Keratinocyte (primary cell): ENCODE measurements around the gene BCAS3. TPM values are rescaled to one million over a fixed set of nuclear protein-coding genes. Genes with fewer than 3 reads are reported as not detected.

Experiments used
- DNase-seq: peaks from one replicate; pipeline ENCODE4 v3.0.0-alpha.2; 2011; ENCODE audit warnings: low read depth, missing footprints, low spot score
- FAIRE-seq: peaks from 2 replicates; lab custom pipeline; 2011; peaks lifted over from hg19 to GRCh38; lab: Jason Lieb, UNC
- H2AFZ ChIP-seq: 2 replicates; pipeline ENCODE4 v1.6.0; 2012; ENCODE audit warnings: low read length, control low read depth, inconsistent platforms; ENCODE audit not compliant: control insufficient read depth
- H3K27ac ChIP-seq: 2 replicates; pipeline ENCODE4 v1.5.1; 2011; ENCODE audit warnings: low read length; ENCODE audit not compliant: control insufficient read depth, insufficient read depth
- H3K27me3 ChIP-seq: 3 replicates; pipeline ENCODE4 v1.6.0; 2011; ENCODE audit warnings: low read length; ENCODE audit not compliant: control insufficient read depth, insufficient read depth; ENCODE audit errors: extremely low read depth
- H3K36me3 ChIP-seq, 2 experiments: 2 replicates in 1 of 2; 3 replicates in 1 of 2; pipeline ENCODE4 v1.5.1; 2011; ENCODE audit warnings: low read length in 2 of 2, mild to moderate bottlenecking in 1 of 2; ENCODE audit not compliant: control insufficient read depth in 2 of 2, insufficient read depth in 2 of 2; ENCODE audit errors: extremely low read depth in 1 of 2
- H3K4me1 ChIP-seq: 3 replicates; pipeline ENCODE4 v1.5.1; 2011; ENCODE audit warnings: low read length; ENCODE audit not compliant: control insufficient read depth, insufficient read depth; ENCODE audit errors: extremely low read depth
- H3K4me2 ChIP-seq: 3 replicates; pipeline ENCODE4 v1.6.0; 2011; ENCODE audit warnings: low read depth, low read length; ENCODE audit not compliant: control insufficient read depth, insufficient read depth; ENCODE audit errors: extremely low read depth
- H3K4me3 ChIP-seq, 3 experiments: fragments of 200-600 bp in 1 of 3; sonication (generic) in 1 of 3; 2 replicates in 2 of 3; 3 replicates in 1 of 3; pipeline ENCODE4 v1.5.1; 2011 to 2016; ENCODE audit warnings: low read length in 3 of 3, mild to moderate bottlenecking in 3 of 3, control low read depth in 2 of 3, inconsistent platforms in 1 of 3, low read depth in 1 of 3, mixed read lengths in 1 of 3, mixed run types in 1 of 3, moderate library complexity in 1 of 3; ENCODE audit not compliant: control insufficient read depth in 2 of 3, insufficient read depth in 2 of 3; ENCODE audit errors: extremely low read depth in 1 of 3
- H3K79me2 ChIP-seq: 2 replicates; pipeline ENCODE4 v1.6.0; 2012; ENCODE audit warnings: low read length; ENCODE audit not compliant: control insufficient read depth, insufficient read depth
- H3K9ac ChIP-seq: 3 replicates; pipeline ENCODE4 v1.6.0; 2011; ENCODE audit warnings: low read length; ENCODE audit not compliant: control insufficient read depth, insufficient read depth; ENCODE audit errors: extremely low read depth
- H3K9me1 ChIP-seq: 3 replicates; pipeline ENCODE4 v1.6.0; 2011; ENCODE audit warnings: low read length; ENCODE audit not compliant: control insufficient read depth, insufficient read depth; ENCODE audit errors: extremely low read depth
- H3K9me3 ChIP-seq: 2 replicates; pipeline ENCODE4 v1.5.1; 2012; ENCODE audit warnings: low read depth, low read length; ENCODE audit not compliant: control insufficient read depth
- H4K20me1 ChIP-seq: 3 replicates; pipeline ENCODE4 v1.6.0; 2011; ENCODE audit warnings: low read length; ENCODE audit not compliant: control insufficient read depth, insufficient read depth; ENCODE audit errors: extremely low read depth
- EZH2 ChIP-seq: IDR thresholded peaks from one replicate; pipeline ENCODE4 v1.6.1; 2012; ENCODE audit warnings: inconsistent platforms, mild to moderate bottlenecking, low read length, moderate library complexity
- dilution Hi-C: fragments of 300-500 bp; cut with MboI; formaldehyde crosslinking; loops from one replicate; pipeline ENCODE4 v1.7.0; 2020; ENCODE audit warnings: low sequenced_read_pairs; ENCODE audit not compliant: extremely low pct_ligation_motif_present
- polyA plus RNA-seq, 5 experiments: library from polyadenylated mRNA; depleted of rRNA in 3 of 5; stranded (reverse) in 3 of 5; stranded (forward) in 1 of 5; unstranded in 1 of 5; fragments of >200 nt; gene quantifications; 1 replicate in 1 of 5; 2 replicates in 3 of 5; 3 replicates in 1 of 5; pipeline versions ENCODE4 v1.2.1 to v1.2.3, GENCODE V29; 2011 to 2012; ENCODE audit warnings: missing spikeins in 2 of 5, low read depth in 1 of 5, low replicate concordance in 1 of 5
- TF ChIP-seq, protein P1 (sequence below), 3 experiments: IDR thresholded peaks in 1 of 3; conservative IDR thresholded peaks in 1 of 3; optimal IDR thresholded peaks in 1 of 3; 2 replicates in 2 of 3; 3 replicates in 1 of 3; pipeline versions ENCODE3 to v1.5.1; 2011; ENCODE audit warnings: low read length in 3 of 3, mild to moderate bottlenecking in 3 of 3, moderate library complexity in 2 of 3, control low read depth in 1 of 3, inconsistent platforms in 1 of 3; ENCODE audit not compliant: insufficient read depth in 2 of 3; ENCODE audit errors: extremely low read depth in 1 of 3

The BCAS3 gene
- polyA plus RNA-seq, 1 donor (not counting 4 experiments of a cell fraction or from before 2014, with no cell fraction given), result 11.8 TPM

DNA sequence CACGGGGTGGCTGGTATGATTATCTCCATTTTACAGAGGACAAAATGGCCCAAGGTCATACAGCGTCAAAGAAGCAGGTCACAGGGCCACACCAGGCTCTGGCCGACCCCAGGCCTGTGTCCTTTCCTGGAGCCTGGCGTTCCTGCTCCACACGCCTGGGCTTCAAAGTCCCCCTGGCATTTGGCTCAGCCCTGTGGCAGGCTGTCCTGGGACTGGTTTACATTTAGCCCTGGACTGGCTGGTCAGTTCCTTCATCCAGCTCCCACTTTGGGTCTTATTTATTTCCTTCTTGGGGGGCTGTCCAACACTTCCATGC lies 737.2 kb downstream of the BCAS3 start:
- Histone ChIP-seq H3K79me2 (no peaks in the 10 kb centered on the region), H3K27ac (no peak overlapping the region), H3K4me3 (no peak overlapping the region), H3K9me3 (no peaks in the 10 kb centered on the region), H3K36me3 (no peaks in the 10 kb centered on the region), H4K20me1 (no peaks in the 10 kb centered on the region), H3K4me2 (no peak overlapping the region), H3K9me1 (no peaks in the 10 kb centered on the region), H3K27me3 (peaks cover 12% of the 10 kb centered on the region), H3K4me1 (no peaks in the 10 kb centered on the region), H2AFZ (no peak overlapping the region), H3K9ac (no peak overlapping the region)
- FAIRE-seq (no peak), DNase-seq (no peak)
- TF ChIP-seq, protein P1, sequence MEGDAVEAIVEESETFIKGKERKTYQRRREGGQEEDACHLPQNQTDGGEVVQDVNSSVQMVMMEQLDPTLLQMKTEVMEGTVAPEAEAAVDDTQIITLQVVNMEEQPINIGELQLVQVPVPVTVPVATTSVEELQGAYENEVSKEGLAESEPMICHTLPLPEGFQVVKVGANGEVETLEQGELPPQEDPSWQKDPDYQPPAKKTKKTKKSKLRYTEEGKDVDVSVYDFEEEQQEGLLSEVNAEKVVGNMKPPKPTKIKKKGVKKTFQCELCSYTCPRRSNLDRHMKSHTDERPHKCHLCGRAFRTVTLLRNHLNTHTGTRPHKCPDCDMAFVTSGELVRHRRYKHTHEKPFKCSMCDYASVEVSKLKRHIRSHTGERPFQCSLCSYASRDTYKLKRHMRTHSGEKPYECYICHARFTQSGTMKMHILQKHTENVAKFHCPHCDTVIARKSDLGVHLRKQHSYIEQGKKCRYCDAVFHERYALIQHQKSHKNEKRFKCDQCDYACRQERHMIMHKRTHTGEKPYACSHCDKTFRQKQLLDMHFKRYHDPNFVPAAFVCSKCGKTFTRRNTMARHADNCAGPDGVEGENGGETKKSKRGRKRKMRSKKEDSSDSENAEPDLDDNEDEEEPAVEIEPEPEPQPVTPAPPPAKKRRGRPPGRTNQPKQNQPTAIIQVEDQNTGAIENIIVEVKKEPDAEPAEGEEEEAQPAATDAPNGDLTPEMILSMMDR (optimal IDR thresholded peaks at IDR 0.05 in 1 of 3, IDR thresholded peaks at IDR 0.05 in 1 of 3, conservative IDR thresholded peaks at IDR 0.05 in 1 of 3; ENCODE audit: extremely low read depth in 1 of 3, insufficient read depth in 2 of 3, low read length in 3 of 3), result no peak
- TF ChIP-seq EZH2, result no peak
- dilution Hi-C loops, result no loop called here

DNA sequence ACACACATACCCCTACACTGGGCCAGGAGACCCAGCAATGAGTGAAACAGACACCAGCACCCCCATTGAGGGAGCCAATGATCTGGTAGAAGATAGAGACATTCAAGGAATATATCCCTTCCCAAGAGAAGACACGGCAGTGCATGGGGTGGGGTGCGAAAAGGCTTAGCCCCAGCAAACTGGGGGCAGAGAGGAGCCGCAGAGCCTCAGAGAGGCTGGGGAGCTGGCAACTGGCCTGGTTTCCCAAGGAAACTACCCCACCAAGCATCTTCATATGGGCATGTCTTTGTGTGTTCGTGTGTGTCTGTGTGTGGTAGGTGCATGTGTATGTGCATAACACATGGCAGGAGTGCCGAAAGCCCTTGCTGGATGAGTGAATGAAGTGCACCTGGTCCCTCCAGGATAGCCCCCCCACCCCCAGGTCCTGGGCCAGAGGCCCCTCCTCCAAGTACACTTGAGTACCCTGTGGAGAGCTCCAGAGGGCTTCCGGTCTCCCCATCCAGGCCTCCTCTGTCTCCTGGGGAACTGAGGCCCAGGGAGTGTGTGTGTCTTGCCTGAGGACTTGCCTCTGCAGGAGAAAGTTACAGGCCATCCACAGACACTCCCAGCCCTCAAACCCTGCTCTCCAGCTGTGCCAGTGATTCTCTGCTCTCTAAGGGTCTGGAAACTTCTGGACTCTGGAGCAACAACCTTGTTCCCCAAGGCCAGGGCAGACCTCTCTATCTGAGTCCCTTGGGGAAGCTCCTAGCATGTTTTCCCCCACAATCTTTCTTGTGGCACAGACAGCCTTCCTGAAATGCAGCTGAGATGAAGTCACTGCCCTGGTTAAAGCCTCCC lies 737.9 kb downstream of the BCAS3 start:
- peaks cover 5% of the 10 kb centered on the region for H3K27me3 ChIP-seq
- no peak overlapping the region for H3K4me3 ChIP-seq
- dilution Hi-C loops, result no loop called here
- no peak for TF ChIP-seq EZH2
- TF ChIP-seq, protein P1 (optimal IDR thresholded peaks at IDR 0.05 in 1 of 3, IDR thresholded peaks at IDR 0.05 in 1 of 3, conservative IDR thresholded peaks at IDR 0.05 in 1 of 3; ENCODE audit: extremely low read depth in 1 of 3, insufficient read depth in 2 of 3, low read length in 3 of 3), result no peak
- no peak overlapping the region for H3K27ac ChIP-seq
- H3K4me1 ChIP-seq, result no peaks in the 10 kb centered on the region
- H3K79me2 ChIP-seq, result no peaks in the 10 kb centered on the region
- H3K9me1 ChIP-seq, result no peaks in the 10 kb centered on the region
- no peaks in the 10 kb centered on the region for H3K36me3 ChIP-seq
- no peak overlapping the region for H2AFZ ChIP-seq
- H3K9me3 ChIP-seq, result no peaks in the 10 kb centered on the region
- no peak overlapping the region for H3K4me2 ChIP-seq
- FAIRE-seq (no peak), DNase-seq (no peak)
- no peaks in the 10 kb centered on the region for H4K20me1 ChIP-seq
- no peak overlapping the region for H3K9ac ChIP-seq
